Glutamatergic neuron (in vitro differentiated cells): ENCODE measurements around the gene GTF2F1. TPM values are rescaled to one million over a fixed set of nuclear protein-coding genes. Genes with fewer than 3 reads are reported as not detected.
"Not testable (repeated sequence)": the region's sequence is repeated elsewhere in the genome, so short reads cannot be mapped to it uniquely, and the experiment has no call there.

Experiments used
- DNase-seq: peaks from one replicate; pipeline ENCODE4 v3.0.0; 2022
- H3K27ac Mint-ChIP-seq: one replicate; pipeline ENCODE4 v1.8.0; 2020; ENCODE audit warnings: mild to moderate bottlenecking, mixed read lengths, inconsistent platforms; ENCODE audit not compliant: unreplicated experiment
- H3K27me3 Mint-ChIP-seq: one replicate; pipeline ENCODE4 v1.8.0; 2020; ENCODE audit warnings: mild to moderate bottlenecking, moderate library complexity, mixed read lengths, inconsistent platforms; ENCODE audit not compliant: unreplicated experiment
- H3K36me3 Mint-ChIP-seq: one replicate; pipeline ENCODE4 v1.8.0; 2020; ENCODE audit warnings: mild to moderate bottlenecking, mixed read lengths, inconsistent platforms; ENCODE audit not compliant: unreplicated experiment
- H3K4me1 Mint-ChIP-seq: one replicate; pipeline ENCODE4 v1.8.0; 2020; ENCODE audit warnings: mild to moderate bottlenecking, low read depth, mixed read lengths, inconsistent platforms; ENCODE audit not compliant: unreplicated experiment
- H3K4me3 Mint-ChIP-seq: one replicate; pipeline ENCODE4 v1.8.0; 2020; ENCODE audit warnings: mild to moderate bottlenecking, mixed read lengths, inconsistent platforms; ENCODE audit not compliant: unreplicated experiment
- H3K9me3 Mint-ChIP-seq: one replicate; pipeline ENCODE4 v1.8.0; 2020; ENCODE audit warnings: mild to moderate bottlenecking, moderate library complexity, mixed read lengths, inconsistent platforms; ENCODE audit not compliant: unreplicated experiment
- total RNA-seq: library from RNA; stranded (reverse); fragmentation: NEBNext Ultra II Directional; extraction: Animal tissue kit (Norgen Biotek cat#: 25700); gene quantifications from one replicate; pipeline ENCODE4 v1.2.1, GENCODE V29; 2021; ENCODE audit not compliant: unreplicated experiment
- TF ChIP-seq, protein P1 (sequence below): fragments of 200-600 bp; sonication (generic); IDR thresholded peaks from one replicate; pipeline ENCODE4 v1.5.0; 2021; ENCODE audit not compliant: partially characterized antibody, unreplicated experiment

Gene GTF2F1
- total RNA-seq, 1 donor from 2014 or later = 56.0 TPM

DNA sequence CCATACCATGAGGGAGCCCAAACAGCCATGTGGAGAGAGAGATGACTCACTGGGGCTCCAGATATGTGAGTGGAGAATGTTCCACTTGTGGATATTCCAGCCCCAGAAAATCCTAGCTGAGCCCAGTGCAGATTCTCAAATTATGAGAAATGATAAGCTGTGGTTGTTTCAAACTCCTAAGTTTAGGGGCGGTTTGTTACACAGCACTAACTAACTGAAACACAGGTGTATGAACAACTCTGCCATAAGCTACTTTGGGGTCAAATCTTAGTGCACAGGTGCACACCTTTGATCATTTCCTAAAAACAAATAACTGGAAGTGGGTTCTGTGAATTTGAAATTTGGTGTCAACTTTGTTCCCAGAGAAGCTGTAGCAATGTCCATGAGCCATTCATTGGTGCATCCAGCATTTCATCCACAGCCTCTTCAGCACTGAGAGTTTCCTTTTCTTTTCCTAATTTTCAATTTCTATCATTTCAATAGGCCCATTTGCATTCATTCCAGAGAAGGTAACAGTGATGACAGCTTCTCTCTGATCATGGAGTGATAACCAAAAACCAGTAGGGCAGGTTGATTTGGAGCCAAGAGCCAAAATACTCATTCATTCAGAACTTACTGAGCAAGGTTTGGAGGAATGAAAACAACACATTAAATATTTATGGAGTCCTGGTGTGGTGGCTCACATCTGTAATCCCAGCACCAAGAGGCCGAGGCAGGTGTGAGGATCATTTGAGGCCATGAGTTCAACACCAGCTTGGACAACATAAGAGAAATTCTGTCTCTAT lies 40.4 kb downstream of the GTF2F1 start:
- Mint-ChIP-seq H3K36me3 (no peaks in the 10 kb centered on the region), H3K4me3 (no peak overlapping the region), H3K27me3 (no peaks in the 10 kb centered on the region), H3K4me1 (no peaks in the 10 kb centered on the region), H3K9me3 (peaks cover 2% of the 10 kb centered on the region), H3K27ac (no peak overlapping the region)
- TF ChIP-seq, protein P1, sequence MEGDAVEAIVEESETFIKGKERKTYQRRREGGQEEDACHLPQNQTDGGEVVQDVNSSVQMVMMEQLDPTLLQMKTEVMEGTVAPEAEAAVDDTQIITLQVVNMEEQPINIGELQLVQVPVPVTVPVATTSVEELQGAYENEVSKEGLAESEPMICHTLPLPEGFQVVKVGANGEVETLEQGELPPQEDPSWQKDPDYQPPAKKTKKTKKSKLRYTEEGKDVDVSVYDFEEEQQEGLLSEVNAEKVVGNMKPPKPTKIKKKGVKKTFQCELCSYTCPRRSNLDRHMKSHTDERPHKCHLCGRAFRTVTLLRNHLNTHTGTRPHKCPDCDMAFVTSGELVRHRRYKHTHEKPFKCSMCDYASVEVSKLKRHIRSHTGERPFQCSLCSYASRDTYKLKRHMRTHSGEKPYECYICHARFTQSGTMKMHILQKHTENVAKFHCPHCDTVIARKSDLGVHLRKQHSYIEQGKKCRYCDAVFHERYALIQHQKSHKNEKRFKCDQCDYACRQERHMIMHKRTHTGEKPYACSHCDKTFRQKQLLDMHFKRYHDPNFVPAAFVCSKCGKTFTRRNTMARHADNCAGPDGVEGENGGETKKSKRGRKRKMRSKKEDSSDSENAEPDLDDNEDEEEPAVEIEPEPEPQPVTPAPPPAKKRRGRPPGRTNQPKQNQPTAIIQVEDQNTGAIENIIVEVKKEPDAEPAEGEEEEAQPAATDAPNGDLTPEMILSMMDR = no peak
- no peak for DNase-seq

DNA sequence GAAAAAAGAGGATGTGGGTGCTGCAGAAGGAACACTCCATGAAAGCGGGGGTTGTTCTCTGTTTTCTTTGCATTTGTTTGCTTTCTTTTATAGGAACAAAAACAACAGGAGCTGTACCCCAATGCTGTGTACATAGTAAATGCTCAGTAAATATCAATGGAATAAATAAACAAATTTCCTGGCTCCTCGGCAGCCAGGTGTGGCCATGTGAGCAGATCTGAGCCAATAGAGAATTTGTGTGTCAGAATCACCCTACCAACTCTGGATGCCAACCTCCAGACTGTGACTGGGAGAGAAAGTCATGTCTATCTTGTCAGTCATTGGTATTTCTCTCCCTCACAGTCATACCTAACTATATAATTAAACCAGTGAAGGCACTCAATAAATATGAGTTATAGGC lies 42.3 kb downstream of the GTF2F1 start:
- no peaks in the 10 kb centered on the region for H3K27me3 Mint-ChIP-seq

DNA sequence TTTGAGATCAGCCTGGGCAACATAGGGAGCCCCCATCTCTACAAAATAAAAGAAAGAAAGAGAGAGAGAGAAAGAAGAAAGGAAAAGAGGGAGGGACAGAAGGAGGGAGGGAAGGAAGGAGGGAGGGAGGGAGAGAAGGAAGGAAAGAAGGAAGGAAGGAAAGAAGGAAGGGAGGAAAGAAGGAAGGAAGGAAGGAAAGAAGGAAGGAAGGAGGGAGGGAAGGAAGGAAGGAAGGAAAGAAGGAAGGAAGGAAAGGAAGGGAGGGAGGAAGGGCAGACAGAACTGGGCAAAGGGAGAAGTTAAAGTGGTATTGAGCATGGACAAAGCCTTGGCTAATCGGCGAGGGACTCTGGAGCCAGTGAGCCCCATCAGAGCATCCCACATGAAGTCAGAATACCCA lies 43.7 kb downstream of the GTF2F1 start:
- not testable (repeated sequence) for H3K27ac Mint-ChIP-seq, H3K4me1 Mint-ChIP-seq, H3K4me3 Mint-ChIP-seq, DNase-seq, H3K27me3 Mint-ChIP-seq, H3K9me3 Mint-ChIP-seq, H3K36me3 Mint-ChIP-seq

More for the DNA sequence above, 42.3 kb downstream of the GTF2F1 start:
- no peak overlapping the region for H3K27ac Mint-ChIP-seq
- no peak overlapping the region for H3K4me3 Mint-ChIP-seq
- DNase-seq = no peak
- no peaks in the 10 kb centered on the region for H3K36me3 Mint-ChIP-seq
- peaks cover 2% of the 10 kb centered on the region for H3K9me3 Mint-ChIP-seq
- TF ChIP-seq, protein P1 = no peak
- H3K4me1 Mint-ChIP-seq = no peaks in the 10 kb centered on the region

DNA sequence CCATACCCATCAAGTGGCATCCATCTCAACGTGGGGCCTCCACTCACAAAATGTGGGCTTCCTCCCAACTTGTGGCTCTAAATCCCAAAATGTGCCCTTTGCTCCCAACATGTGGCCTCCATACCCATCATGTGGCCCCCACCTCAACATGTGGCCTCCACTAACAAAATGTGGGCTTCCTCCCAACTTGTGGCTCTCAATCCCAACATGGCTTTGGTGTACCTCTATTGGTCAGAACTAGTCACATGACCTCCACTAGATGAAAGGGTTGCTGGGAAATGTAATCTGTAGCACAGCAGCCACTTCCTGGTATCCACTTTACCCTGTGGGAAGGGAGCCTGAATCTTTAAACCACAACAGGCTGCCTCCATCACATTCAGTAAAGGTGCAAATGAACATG lies 49.5 kb downstream of the GTF2F1 start:
- Mint-ChIP-seq H3K4me3 (no peak overlapping the region), H3K9me3 (peaks cover 1% of the 10 kb centered on the region), H3K4me1 (no peaks in the 10 kb centered on the region), H3K27me3 (no peaks in the 10 kb centered on the region), H3K36me3 (no peaks in the 10 kb centered on the region), H3K27ac (no peak overlapping the region)
- TF ChIP-seq, protein P1 = no peak
- no peak for DNase-seq

DNA sequence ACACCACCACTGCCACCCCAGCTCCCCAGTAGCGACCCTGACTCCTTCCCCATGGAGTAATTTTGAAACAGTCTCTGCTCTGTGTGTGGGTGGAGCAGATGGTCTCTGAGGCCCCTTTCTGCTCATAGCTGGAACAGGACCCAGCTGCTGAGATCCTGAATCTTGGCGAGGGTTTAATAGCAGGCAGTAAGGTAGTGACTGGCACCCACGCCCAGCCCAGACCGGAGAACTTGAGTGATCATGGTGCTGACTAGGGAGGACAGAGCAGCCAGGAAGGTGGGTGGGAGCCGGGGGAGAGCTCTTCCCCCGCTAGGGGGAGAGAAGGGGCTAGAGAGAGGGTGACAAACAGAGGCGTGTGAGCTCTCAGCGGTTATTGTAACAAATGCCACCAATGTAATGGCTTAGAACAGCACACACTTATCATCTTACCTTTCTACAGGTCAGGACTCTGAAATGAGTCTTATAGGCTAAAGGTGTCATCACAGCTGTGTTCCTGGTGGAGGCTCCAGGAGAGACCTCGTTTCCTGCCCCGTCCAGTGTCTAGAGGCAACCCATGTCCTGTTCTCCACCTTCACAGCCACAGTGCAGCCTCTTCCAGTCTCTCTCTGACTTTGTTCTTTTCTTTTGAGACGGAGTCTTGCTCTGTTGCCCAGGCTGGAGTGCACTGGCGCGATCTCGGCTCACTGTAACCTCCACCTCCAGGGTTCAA lies 52.3 kb downstream of the GTF2F1 start:
- H3K27ac Mint-ChIP-seq = no peak overlapping the region
- H3K36me3 Mint-ChIP-seq = no peaks in the 10 kb centered on the region
- TF ChIP-seq, protein P1 = no peak
- no peaks in the 10 kb centered on the region for H3K4me1 Mint-ChIP-seq
- peaks cover 1% of the 10 kb centered on the region for H3K9me3 Mint-ChIP-seq
- H3K4me3 Mint-ChIP-seq = no peak overlapping the region
- no peaks in the 10 kb centered on the region for H3K27me3 Mint-ChIP-seq
- no peak for DNase-seq
